22Rv1 (cell line): ENCODE data around the gene MRPL54.
"Not testable (repeated sequence)": the region's sequence is repeated elsewhere in the genome, so short reads cannot be mapped to it uniquely, and the experiment has no call there.

Experiments used
- H3K27ac ChIP-seq: fragments of 450-650 bp; 2 replicates; pipeline ENCODE4 v1.5.1; 2017
- ZFX ChIP-seq: fragments of 450-650 bp; IDR thresholded peaks from 2 replicates; pipeline ENCODE4 v1.6.1; 2017; ENCODE audit warnings: antibody characterized with exemption, borderline replicate concordance
- TF ChIP-seq, protein P1 (sequence below): fragments of 450-650 bp; IDR thresholded peaks from 2 replicates; pipeline ENCODE4 v1.5.1; 2017; ENCODE audit warnings: mild to moderate bottlenecking

The MRPL54 gene

DNA sequence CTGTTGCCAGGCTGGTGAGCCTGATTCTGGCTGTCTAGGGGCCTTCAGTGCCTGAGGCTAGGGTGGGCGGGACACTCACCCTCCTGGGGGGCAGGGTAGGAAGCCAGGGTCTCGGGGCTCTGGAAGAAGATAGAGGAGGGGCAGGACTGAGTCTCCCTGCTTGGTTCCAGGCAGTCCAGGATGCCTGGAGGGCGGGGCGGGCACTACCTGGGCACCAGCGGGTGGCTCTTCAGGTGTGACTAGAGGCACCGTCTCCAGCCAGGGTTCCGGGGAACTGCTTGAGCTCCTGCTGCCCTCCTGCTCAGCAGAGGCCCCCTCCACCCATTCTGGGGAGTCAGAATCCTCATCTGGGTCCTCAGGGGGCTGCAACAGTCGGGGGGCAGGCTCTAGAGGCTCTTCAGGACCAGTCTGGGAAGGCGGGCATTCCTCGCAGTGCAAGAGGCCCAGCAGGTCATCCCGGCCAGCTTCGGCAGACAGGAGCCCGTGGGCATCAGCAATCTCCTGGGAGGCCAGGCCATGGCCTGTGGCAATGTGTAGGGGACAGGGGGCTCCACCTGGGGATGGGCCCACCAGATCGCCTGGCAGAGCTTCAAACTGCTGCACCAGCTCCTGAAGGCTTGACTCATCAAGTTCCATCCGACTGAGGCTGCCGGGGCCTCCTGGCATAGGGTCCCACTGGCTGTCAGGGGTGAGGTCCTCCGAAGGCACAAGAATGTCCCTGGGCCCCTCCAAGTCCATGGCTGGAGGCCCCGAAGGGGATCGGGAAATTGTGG, 2.8 kb upstream of the MRPL54 start:
- H3K27ac ChIP-seq = no peak overlapping the region
- TF ChIP-seq, protein P1, sequence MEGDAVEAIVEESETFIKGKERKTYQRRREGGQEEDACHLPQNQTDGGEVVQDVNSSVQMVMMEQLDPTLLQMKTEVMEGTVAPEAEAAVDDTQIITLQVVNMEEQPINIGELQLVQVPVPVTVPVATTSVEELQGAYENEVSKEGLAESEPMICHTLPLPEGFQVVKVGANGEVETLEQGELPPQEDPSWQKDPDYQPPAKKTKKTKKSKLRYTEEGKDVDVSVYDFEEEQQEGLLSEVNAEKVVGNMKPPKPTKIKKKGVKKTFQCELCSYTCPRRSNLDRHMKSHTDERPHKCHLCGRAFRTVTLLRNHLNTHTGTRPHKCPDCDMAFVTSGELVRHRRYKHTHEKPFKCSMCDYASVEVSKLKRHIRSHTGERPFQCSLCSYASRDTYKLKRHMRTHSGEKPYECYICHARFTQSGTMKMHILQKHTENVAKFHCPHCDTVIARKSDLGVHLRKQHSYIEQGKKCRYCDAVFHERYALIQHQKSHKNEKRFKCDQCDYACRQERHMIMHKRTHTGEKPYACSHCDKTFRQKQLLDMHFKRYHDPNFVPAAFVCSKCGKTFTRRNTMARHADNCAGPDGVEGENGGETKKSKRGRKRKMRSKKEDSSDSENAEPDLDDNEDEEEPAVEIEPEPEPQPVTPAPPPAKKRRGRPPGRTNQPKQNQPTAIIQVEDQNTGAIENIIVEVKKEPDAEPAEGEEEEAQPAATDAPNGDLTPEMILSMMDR = no peak
- TF ChIP-seq ZFX = no peak

DNA sequence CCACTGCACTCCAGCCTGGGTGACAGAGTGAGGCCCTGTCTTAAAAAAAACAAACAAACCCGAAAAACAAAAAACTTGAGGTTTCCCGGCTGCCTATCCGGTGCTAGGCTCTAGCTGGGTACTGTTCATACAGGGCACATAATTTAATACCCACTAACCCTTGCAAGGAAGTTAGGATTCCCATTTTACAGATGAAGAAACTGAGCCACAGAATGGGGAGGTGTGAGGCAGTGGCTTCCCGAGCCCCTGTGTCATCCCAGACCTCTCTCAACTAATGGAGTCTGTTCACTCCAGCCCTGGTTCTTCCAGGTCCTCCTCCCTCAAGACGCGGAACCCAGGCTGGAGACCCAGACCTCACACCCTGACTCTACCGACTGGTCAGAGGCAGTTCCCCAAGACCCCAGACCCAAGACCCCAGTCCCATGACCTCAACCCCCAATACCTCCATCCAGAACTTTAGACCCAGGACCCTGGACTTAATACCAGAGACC, 1.6 kb upstream of the MRPL54 start:
- peak overlapping the region; percentile 92 for H3K27ac ChIP-seq
- TF ChIP-seq ZFX = no peak
- TF ChIP-seq, protein P1 = no peak

DNA sequence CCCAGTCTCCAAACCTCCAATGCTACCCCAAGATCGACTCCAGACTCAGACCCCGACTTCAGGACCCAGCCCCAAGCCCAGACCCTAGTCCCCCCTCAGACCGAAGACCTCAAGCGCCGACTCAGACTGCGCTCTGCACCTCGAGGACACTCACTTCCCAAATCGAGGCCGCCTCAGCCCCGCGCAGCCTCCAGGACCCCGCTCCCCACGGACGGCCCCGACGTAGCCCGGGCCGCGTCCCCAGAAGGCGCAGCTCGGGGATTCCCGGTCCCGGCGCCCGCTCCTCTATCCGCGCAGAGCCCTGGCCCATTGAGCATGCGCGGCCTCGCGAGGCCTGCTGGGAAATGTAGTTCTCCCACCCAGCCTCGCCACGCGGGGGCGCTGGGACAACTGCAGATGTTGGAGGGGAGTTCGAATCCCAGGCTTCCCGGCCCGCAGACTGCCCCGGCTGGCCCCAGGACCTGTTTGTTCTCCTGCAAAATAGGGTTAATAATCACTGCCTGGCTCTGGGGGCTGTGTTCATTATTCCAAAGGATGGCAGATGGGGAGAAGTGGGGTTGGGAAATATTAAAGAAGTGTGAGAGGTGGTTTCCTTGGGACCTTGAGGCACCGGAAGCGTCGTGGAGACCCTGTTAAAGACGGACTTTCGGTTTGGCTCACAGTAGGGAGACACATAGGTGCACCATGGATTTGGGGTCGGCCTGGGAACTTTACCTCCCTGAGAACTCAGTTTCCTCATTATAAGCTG, 926 bp upstream of the MRPL54 start, which contains the start of gene APBA3:
TSS of gene APBA3 (minus strand) at position 311 of the 748 bp plus-strand sequence. CDS start 1,428 bp downstream, outside the sequence.
- peak within 1 kb of the TSS; percentile 92 for H3K27ac ChIP-seq
- TF ChIP-seq, protein P1 = peak; percentile 89
- TF ChIP-seq ZFX = no peak

DNA sequence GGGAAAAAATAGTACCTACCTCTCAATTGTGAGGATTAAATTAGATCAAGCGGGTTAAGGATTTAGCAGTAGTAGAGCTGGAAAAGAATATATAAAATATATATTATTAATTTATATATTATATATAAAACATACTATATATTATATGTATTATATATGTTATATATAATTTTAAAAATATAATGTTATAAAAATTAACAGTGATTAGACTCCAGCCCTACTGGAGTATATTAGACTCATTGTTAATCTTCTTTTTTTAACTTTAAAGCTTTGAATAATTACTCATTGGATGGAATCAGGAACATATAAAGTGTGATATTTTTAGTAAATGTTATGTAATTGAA, 380 bp upstream of the MRPL54 start:
- TF ChIP-seq ZFX = no peak
- TF ChIP-seq, protein P1 = no peak
- H3K27ac ChIP-seq = peak overlapping the region; percentile 92

DNA sequence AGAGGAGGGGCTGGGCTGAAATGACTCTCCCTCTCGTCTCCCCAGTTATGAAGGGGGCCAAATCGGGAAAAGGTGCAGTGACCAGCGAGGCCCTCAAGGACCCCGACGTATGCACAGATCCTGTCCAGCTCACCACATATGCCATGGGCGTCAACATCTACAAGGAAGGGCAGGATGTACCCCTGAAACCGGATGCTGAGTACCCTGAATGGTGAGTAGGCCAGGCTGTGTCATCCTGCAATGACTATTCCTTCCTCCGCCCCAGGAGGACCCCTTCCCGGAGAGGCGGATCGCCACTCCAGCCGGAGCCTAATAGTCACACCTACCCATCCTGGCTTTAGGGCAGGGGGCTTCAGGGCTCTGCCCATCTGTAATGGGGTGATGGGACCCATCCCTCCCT, 2.6 kb downstream of the MRPL54 start:
- no peak for TF ChIP-seq ZFX
- TF ChIP-seq, protein P1 = no peak
- no peak overlapping the region for H3K27ac ChIP-seq

DNA sequence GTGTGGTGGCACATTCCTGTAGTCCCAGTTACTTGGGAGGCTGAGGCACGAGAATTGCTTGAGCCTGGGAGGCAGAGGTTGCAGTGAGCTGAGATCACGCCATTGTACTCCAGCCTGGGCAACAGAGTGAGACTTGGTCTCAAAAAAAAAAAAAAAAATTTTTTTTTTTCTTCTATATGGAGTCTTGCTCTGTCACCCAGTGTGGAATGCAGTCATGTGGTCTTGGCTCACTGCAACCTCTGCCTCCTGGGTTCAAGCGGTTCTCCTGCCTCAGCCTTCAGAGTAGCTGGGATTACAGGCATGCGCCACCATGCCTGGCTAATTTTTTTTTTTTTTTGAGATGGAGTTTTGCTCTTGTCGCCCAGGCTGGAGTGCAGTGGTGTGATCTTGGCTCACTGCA, 3.3 kb downstream of the MRPL54 start:
- H3K27ac ChIP-seq = not testable (repeated sequence)

DNA sequence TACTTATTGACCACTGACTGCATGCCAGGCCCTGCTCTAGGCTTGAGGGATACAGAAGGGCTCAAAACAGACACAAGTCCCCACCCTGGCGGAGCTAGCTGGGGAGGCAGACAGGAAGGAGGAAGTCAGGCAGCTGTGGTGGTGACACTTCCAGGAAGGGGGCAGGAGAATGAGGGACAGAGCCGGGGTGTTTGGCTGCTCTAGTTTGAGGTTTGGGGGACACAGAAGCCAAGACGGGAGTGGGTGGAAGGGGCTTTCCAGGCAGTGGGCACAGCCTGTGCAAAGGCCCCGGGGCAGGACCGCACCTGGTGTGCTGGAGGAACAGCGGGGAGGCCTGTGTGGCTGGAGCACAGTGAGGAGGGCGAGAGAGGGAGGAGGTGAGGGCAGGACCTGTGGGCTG, 4.0 kb downstream of the MRPL54 start:
- H3K27ac ChIP-seq = no peak overlapping the region
- TF ChIP-seq ZFX = no peak
- TF ChIP-seq, protein P1 = no peak
